NCI-H1417 treated with DMSO at 0.1 percent for 48 hours (cell line): ENCODE results near the gene THAP12.
"Not testable (repeated sequence)": the region's sequence is repeated elsewhere in the genome, so short reads cannot be mapped to it uniquely, and the experiment has no call there.

Source experiments
- DNase-seq: peaks from one replicate; lab custom pipeline; 2025; lab: John Stamatoyannopoulos, UW

The THAP12 gene

GRCh38 chr11:76380977-76381719, at the start of gene THAP12, which contains the start of gene GVQW3:
TSS of gene THAP12 (minus strand) at chr11:76381132. CDS start at chr11:76380836, 296 bp downstream.
TSS of gene GVQW3 (plus strand) at chr11:76381323. CDS start at chr11:76381829, 506 bp downstream.
- DNase-seq: peak; percentile 95

GRCh38 chr11:76426660-76427059, 45.7 kb upstream of the THAP12 start:
- DNase-seq: no peak

GRCh38 chr11:76424891-76425290, 44.0 kb upstream of the THAP12 start:
- DNase-seq: no peak

- no peak for DNase-seq
Measured at GRCh38 chr11:76424379-76424778, 43.4 kb upstream of the THAP12 start.

GRCh38 chr11:76419896-76420295, 39.0 kb upstream of the THAP12 start:
- no peak for DNase-seq

GRCh38 chr11:76415073-76415472, 34.1 kb upstream of the THAP12 start:
- DNase-seq: no peak

GRCh38 chr11:76410851-76411357, 30.0 kb upstream of the THAP12 start:
- no peak for DNase-seq

- no peak for DNase-seq
Measured at GRCh38 chr11:76408171-76408965, 27.4 kb upstream of the THAP12 start.

GRCh38 chr11:76406359-76406758, 25.4 kb upstream of the THAP12 start:
- DNase-seq: no peak

GRCh38 chr11:76401484-76401883, 20.6 kb upstream of the THAP12 start:
- not testable (repeated sequence) for DNase-seq

GRCh38 chr11:76400967-76401366, 20.0 kb upstream of the THAP12 start:
- no peak for DNase-seq

GRCh38 chr11:76397383-76397782, 16.5 kb upstream of the THAP12 start:
- no peak for DNase-seq

- DNase-seq: no peak
Measured at GRCh38 chr11:76395296-76395695, 14.4 kb upstream of the THAP12 start.

GRCh38 chr11:76394411-76394810, 13.5 kb upstream of the THAP12 start:
- no peak for DNase-seq

- DNase-seq: no peak
Measured at GRCh38 chr11:76392870-76393269, 11.9 kb upstream of the THAP12 start.

- no peak for DNase-seq
Measured at GRCh38 chr11:76391811-76392475, 11.0 kb upstream of the THAP12 start.

- peak; percentile 47 for DNase-seq
Measured at GRCh38 chr11:76391021-76391420, 10.1 kb upstream of the THAP12 start.

- no peak for DNase-seq
Measured at GRCh38 chr11:76388408-76388807, 7.5 kb upstream of the THAP12 start.

GRCh38 chr11:76385903-76386302, 5.0 kb upstream of the THAP12 start:
- no peak for DNase-seq

GRCh38 chr11:76382209-76382608, 1.3 kb upstream of the THAP12 start:
- DNase-seq: no peak

- no peak for DNase-seq
Measured at GRCh38 chr11:76380159-76380976, 564 bp downstream of the THAP12 start.

- DNase-seq: no peak
Measured at GRCh38 chr11:76379807-76380158, 1.1 kb downstream of the THAP12 start.
